H1 (cell line): ENCODE data around the gene FRY. TPM values are rescaled to one million over a fixed set of nuclear protein-coding genes. Genes with fewer than 3 reads are reported as not detected.

Experiments used
- BACH1 ChIP-seq: IDR thresholded peaks from 2 replicates; pipeline ENCODE4 v1.6.1; 2012; ENCODE audit warnings: low read length, improper control_type of control experiment
- polyA plus RNA-seq, 7 experiments: library from polyadenylated mRNA; depleted of rRNA in 3 of 7; stranded (reverse) in 5 of 7; unstranded in 2 of 7; fragments of >200 nt in 5 of 7; fragments of 200-250 nt in 2 of 7; gene quantifications; 1 replicate in 5 of 7; 2 replicates in 1 of 7; 4 replicates in 1 of 7; pipeline versions ENCODE4 v1.2.1 to v1.2.3, GENCODE V29; 2011 to 2013; ENCODE audit warnings: missing spikeins in 2 of 7, mixed read lengths in 2 of 7
- total RNA-seq: library from RNA; stranded (reverse); fragmentation: NEBNext Ultra II Directional; extraction: Animal tissue kit (Norgen Biotek cat#: 25700); gene quantifications from 2 replicates; pipeline ENCODE4 v1.2.1, GENCODE V29; 2021
- TF ChIP-seq, protein P1 (sequence below): fragments of 300-600 bp; sonication (generic); IDR thresholded peaks from 2 replicates; pipeline ENCODE4 v1.7.1; 2012; ENCODE audit warnings: low read length, moderate library complexity, mild to moderate bottlenecking, inconsistent platforms; ENCODE audit not compliant: insufficient replicate concordance

Gene FRY
- total and polyA plus RNA-seq, 2 of the 8 experiments (the other 6 are each of a cell fraction or from before 2014, with no cell fraction given), result 4.3 to 9.2 TPM

DNA sequence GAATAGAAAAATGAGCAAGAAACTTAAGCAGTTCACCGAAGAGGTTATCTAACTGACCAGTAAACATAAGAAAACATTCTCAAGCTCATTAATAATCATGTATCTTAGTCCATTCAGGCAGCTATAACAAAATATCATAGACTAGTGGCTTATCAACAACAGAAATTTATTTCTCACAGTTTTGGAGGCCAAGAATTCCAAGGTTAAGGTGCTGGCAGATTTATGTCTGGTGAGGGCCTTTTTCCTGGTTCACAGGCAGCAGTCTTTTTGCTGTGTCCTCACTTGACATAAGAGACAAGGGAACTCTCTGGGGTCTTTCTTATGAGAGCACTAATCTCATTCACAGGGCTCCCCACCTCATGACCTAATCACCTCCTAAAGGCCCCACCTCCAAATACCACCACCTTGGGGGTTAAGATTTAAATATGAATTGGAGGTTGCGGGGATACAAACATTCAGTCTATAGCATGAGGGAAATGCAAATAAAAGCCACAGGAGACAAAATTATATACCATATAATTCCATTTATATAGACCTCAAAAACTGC is 160.0 kb downstream of the FRY start (continued):
- TF ChIP-seq, protein P1, sequence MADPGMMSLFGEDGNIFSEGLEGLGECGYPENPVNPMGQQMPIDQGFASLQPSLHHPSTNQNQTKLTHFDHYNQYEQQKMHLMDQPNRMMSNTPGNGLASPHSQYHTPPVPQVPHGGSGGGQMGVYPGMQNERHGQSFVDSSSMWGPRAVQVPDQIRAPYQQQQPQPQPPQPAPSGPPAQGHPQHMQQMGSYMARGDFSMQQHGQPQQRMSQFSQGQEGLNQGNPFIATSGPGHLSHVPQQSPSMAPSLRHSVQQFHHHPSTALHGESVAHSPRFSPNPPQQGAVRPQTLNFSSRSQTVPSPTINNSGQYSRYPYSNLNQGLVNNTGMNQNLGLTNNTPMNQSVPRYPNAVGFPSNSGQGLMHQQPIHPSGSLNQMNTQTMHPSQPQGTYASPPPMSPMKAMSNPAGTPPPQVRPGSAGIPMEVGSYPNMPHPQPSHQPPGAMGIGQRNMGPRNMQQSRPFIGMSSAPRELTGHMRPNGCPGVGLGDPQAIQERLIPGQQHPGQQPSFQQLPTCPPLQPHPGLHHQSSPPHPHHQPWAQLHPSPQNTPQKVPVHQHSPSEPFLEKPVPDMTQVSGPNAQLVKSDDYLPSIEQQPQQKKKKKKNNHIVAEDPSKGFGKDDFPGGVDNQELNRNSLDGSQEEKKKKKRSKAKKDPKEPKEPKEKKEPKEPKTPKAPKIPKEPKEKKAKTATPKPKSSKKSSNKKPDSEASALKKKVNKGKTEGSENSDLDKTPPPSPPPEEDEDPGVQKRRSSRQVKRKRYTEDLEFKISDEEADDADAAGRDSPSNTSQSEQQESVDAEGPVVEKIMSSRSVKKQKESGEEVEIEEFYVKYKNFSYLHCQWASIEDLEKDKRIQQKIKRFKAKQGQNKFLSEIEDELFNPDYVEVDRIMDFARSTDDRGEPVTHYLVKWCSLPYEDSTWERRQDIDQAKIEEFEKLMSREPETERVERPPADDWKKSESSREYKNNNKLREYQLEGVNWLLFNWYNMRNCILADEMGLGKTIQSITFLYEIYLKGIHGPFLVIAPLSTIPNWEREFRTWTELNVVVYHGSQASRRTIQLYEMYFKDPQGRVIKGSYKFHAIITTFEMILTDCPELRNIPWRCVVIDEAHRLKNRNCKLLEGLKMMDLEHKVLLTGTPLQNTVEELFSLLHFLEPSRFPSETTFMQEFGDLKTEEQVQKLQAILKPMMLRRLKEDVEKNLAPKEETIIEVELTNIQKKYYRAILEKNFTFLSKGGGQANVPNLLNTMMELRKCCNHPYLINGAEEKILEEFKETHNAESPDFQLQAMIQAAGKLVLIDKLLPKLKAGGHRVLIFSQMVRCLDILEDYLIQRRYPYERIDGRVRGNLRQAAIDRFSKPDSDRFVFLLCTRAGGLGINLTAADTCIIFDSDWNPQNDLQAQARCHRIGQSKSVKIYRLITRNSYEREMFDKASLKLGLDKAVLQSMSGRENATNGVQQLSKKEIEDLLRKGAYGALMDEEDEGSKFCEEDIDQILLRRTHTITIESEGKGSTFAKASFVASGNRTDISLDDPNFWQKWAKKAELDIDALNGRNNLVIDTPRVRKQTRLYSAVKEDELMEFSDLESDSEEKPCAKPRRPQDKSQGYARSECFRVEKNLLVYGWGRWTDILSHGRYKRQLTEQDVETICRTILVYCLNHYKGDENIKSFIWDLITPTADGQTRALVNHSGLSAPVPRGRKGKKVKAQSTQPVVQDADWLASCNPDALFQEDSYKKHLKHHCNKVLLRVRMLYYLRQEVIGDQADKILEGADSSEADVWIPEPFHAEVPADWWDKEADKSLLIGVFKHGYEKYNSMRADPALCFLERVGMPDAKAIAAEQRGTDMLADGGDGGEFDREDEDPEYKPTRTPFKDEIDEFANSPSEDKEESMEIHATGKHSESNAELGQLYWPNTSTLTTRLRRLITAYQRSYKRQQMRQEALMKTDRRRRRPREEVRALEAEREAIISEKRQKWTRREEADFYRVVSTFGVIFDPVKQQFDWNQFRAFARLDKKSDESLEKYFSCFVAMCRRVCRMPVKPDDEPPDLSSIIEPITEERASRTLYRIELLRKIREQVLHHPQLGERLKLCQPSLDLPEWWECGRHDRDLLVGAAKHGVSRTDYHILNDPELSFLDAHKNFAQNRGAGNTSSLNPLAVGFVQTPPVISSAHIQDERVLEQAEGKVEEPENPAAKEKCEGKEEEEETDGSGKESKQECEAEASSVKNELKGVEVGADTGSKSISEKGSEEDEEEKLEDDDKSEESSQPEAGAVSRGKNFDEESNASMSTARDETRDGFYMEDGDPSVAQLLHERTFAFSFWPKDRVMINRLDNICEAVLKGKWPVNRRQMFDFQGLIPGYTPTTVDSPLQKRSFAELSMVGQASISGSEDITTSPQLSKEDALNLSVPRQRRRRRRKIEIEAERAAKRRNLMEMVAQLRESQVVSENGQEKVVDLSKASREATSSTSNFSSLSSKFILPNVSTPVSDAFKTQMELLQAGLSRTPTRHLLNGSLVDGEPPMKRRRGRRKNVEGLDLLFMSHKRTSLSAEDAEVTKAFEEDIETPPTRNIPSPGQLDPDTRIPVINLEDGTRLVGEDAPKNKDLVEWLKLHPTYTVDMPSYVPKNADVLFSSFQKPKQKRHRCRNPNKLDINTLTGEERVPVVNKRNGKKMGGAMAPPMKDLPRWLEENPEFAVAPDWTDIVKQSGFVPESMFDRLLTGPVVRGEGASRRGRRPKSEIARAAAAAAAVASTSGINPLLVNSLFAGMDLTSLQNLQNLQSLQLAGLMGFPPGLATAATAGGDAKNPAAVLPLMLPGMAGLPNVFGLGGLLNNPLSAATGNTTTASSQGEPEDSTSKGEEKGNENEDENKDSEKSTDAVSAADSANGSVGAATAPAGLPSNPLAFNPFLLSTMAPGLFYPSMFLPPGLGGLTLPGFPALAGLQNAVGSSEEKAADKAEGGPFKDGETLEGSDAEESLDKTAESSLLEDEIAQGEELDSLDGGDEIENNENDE, result peak; percentile 11
- TF ChIP-seq BACH1, result no peak
